GM18502 (cell line): Measurements from ENCODE around the gene RHOT2.
A peak's percentile ranks its signal among the peaks of the same experiment; 100 is the strongest.

ENCODE experiments used
- ATAC-seq: cut with Tn5 transposase; IDR thresholded peaks from one replicate; pipeline ENCODE4 v1.9.1; 2021; ENCODE audit warnings: mild to moderate bottlenecking; ENCODE audit not compliant: unreplicated experiment, poor library complexity

Gene RHOT2

GRCh38 chr16:666572-666971 lies 1.4 kb upstream of the RHOT2 start:
- no peak for ATAC-seq

DNA sequence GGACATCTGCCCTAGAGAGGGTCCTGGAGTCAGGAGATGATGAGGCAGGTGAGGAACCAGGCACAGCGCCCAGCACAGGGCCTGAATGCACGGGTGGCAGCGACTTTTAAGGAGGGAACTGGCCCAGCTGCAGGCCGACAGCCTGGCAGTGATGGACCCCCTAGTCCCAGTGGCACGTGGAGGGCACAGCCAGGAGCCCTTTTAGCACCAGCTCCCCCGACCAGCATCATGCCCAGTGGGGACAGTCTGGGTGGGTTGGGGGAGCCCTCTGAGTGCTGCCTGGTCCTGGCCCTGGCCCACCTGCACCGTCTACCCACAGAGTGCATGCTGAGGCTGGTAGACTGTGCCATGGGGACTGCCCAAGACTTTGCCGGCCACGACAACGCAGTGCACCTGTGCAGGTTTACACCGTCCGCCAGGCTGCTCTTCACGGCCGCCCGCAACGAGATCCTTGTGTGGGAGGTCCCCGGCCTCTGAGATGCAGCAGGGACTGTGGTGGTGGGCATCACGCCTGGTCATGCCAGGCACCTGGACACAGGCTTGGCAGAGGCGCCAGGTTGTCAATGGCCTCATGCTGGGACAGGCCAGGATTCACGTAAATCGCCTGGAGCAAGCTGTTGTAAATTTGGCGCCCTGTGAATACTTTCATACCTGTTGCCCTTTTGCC lies 686 bp upstream of the RHOT2 start:
- ATAC-seq = no peak

DNA sequence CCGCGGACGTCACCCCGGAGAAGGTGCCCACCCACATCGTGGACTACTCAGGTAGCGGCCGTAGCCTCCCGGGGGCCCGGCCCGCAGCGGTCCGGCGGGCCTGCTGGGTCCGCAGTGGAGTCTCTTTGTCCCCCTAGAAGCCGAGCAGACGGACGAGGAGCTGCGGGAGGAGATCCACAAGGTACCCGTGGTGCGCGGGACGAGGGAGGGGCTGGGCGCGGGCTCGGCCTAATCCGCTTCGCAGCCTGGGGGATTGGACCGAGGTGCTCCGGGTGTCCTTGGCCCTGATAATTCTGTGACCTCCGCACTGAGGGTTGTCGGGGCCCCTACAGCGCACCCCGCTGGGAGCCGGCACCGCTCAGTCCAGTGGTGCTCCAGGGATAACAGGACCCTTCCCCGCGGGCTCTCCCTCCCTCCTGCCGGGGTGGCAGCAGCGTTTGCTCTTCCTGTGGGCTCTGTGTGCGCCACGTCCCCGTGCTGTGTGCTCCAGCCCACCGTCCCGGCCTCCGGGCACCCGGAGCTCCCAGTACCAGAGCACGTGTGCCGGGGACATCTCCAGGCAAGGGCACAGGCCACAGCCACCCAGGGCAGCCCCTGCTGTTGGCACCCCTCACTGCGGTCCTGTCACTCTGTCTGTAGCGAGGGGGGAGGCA lies 713 bp downstream of the RHOT2 start:
- ATAC-seq = peak; percentile 17

DNA sequence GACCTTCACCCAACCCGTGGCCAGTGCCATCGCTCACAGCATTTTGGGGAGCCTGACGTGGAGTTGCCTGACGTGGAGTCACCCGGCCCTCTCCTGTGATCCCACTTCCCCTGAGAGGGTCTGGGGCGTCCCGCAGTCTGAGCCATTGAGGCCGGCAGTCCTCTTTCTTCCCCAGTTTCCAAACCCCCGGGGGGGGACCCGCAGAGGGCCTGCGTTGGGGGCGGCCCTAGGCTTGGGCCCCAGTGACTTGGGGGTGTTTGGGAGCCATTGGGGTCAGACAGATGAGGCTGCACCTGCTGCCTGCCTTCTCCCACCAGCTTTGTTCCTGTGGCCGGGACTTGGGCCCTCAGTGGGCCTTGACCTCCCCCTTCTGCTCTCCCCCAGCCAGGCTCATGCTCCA lies 1.7 kb downstream of the RHOT2 start:
- ATAC-seq = no peak

DNA sequence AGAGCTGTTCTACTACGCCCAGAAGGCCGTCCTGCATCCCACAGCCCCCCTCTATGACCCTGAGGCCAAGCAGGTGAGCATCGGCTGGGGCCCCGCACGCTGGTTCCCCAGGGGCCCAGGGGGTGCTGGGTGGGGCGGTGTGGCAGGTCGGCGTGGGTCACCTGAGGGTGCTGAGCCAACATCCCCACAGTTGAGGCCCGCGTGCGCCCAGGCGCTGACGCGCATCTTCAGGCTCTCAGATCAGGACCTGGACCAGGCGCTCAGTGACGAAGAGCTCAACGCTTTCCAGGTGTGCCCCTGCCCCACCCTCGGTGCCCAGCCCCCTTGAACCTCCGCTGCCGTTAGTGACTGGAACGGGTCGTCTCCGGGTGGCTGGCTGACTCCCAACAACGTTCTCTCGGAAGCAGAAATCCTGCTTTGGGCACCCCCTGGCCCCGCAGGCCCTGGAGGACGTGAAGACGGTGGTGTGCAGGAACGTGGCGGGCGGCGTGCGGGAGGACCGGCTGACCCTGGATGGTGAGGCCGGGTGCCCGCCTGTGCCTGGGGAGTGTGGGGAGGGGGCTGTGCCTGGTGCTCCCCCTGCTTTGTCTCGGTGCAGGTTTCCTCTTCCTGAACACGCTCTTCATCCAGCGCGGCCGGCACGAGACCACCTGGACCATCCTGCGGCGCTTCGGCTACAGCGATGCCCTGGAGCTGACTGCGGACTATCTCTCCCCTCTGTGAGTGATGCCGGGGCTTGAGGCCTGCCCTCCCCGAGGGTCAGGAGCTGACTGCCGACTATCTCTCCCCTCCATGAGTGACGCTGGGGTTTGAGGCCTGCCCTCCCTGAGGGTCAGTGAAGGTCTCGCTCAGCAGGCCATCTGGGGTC lies 2.8 kb downstream of the RHOT2 start:
- no peak for ATAC-seq

DNA sequence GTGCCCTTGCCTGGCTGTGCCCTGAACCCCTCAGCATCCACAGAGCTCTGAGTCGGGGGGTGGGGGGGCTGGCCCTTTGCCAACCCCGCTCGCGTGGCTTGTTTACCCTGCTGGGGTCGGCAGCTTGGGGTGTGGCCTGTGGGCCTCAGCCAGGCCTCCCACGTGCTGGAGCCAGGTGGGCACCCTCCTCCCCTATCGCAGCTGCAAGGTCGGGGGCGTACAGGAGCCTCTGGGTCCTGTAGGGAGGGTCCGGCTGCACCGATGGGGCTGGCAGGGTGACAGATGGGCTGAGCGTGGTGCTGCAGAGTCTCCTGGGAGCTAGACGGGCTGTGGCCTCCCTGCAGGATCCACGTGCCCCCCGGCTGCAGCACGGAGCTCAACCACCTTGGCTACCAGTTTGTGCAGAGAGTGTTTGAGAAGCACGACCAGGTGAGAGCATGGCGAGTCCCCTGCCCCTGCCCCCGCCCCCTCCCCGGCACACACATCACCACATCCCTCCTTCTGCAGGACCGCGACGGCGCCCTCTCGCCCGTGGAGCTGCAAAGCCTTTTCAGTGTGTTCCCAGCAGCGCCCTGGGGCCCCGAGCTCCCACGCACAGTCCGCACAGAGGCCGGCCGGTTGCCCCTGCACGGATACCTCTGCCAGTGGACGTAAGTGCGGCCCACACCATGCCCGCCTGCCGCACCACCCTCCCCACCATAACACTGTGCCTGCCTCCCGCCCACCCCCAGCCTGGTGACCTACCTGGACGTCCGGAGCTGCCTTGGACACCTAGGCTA lies 3.6 kb downstream of the RHOT2 start:
- no peak for ATAC-seq

DNA sequence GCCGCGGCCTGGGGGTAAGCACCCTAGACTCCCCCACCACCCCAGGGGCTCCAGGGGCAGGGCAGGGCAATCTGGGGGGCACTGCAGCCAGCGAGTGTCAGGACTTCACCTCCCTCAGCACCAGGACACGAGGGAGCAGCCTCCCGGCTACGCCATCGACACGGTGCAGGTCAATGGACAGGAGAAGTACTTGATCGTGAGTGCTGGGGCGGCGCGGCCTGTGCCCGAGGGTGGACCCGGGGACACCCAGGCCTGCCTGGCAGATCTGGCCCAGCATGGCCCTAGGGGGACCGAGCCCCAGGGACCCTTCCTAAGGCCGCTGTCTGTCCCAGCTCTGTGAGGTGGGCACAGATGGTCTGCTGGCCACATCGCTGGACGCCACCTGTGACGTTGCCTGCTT lies 4.4 kb downstream of the RHOT2 start:
- no peak for ATAC-seq

DNA sequence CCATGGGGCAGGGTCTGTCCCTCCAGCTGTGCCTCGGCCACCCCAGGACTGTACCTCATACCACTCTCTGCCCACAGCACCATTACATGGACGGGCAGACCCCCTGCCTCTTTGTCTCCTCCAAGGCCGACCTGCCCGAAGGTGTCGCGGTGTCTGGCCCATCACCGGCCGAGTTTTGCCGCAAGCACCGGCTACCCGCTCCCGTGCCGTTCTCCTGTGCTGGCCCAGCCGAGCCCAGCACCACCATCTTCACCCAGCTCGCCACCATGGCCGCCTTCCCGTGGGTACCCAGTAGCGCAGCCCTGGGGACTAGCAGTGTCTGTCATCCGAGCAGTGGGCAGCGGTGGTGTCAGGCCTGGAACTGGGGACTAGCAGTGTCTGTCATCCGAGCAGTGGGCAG lies 4.9 kb downstream of the RHOT2 start:
- ATAC-seq = no peak

DNA sequence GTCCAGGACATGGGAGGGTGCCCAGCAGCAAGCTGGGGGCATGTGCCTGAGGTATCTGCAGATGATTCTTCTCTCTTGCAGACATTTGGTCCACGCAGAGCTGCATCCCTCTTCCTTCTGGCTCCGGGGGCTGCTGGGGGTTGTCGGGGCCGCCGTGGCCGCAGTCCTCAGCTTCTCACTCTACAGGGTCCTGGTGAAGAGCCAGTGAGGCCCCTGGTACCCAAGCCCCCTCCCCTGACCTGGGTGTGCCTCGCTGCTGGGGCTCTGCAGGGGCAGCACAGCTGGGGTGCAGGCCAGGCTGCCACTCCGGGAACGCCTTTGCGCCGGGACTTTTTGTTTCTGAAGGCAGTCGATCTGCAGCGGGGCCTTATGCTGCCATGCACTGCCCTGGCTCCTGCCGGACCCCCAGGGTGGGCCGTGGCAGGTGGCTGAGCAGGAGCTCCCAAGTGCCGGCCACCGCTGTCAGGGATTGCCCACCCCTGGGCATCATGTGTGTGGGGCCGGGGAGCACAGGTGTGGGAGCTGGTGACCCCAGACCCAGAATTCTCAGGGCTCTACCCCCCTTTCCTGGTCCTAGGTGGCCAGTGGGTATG lies 5.6 kb downstream of the RHOT2 start:
- no peak for ATAC-seq

GRCh38 chr16:674214-674881 lies 6.4 kb downstream of the RHOT2 start:
- no peak for ATAC-seq

GRCh38 chr16:674968-675883 lies 7.3 kb downstream of the RHOT2 start, which contains the start of gene RHBDL1:
RHBDL1 (plus strand) TSS chr16:675671; CDS start chr16:675791, 120 bp downstream.
- no peak for ATAC-seq

DNA sequence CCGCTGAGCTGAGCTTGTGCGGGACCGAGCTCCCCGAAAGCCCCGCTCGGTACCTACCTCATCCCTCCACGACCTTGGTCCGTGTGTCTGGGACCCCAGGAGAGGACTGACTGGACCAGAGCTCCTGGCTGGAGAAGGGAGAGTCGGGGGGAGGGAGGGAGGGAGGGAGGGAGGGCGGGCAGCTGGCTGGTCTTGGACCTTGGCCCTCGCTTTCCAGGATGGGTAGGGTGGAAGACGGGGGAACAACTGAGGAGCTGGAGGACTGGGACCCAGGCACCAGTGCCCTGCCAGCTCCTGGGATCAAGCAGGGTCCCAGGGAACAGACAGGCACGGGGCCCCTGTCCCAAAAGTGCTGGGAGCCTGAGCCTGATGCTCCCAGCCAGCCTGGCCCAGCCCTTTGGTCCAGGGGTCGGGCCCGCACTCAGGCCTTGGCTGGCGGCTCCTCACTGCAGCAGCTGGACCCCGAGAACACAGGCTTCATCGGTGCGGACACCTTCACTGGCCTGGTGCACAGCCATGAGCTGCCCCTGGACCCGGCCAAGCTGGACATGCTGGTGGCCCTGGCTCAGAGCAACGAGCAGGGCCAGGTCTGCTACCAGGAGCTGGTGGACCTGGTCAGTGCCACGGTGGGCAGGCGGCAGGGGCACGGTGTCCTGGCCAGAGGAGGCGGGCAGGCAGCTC lies 8.1 kb downstream of the RHOT2 start:
- no peak for ATAC-seq

DNA sequence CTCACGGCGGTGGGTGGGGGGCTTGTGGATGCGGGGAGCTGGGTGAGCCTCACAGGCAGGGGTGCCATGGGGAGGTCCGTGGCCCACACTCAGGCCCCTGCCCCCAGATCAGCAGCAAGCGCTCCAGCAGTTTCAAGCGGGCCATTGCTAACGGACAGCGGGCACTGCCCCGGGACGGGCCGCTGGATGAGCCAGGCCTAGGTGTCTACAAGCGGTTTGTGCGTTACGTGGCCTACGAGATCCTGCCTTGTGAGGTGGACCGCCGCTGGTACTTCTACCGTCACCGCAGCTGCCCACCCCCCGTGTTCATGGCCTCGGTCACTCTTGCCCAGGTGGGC lies 8.6 kb downstream of the RHOT2 start:
- no peak for ATAC-seq

GRCh38 chr16:676913-677312 lies 9.0 kb downstream of the RHOT2 start:
- no peak for ATAC-seq

GRCh38 chr16:677316-678190 lies 9.6 kb downstream of the RHOT2 start:
- ATAC-seq = no peak

DNA sequence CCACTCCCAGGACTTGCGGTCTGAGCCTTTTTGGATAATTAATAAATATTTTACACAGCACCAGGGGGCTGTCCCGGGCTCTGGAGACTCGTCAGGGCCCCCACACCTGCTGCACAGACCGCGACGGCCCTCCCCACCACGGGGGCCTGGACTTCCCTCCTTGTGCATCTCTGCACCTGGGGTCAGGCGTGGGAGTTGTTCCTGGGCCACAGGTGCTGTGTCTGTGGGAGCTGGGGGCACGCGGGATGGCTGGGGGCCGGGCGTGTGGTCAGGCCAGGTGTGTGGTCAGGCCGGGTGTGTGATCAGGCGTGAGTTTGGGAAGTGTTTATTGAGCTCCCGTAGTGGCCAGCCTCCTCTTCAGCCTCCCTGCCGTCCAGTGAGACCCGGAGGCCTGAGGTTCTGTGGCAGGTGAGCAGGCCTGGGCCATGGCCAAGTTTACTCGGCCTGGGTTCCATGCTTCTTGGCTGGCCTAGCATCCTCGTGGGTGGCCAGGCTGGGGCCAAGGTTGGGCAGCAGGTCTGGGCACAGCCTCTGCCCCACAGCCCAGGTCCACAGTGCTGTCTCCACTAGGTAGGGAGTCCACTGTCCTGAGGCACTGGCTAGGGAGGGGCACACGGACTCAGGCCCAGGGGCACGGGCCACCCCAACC lies 10.4 kb downstream of the RHOT2 start:
- ATAC-seq = no peak
